Posterior cingulate gyrus (tissue), 11 donors: ENCODE data around the gene DEAF1.
A peak's percentile ranks its signal among the peaks of the same experiment; 100 is the strongest.

Experiments
- DNase-seq, 10 donors: peaks; one replicate each; pipeline versions ENCODE4 v3.0.0 to v3.0.0-alpha.2; 2020 to 2021; ENCODE audit warnings: mixed read lengths in 3 of 10
- intact Hi-C: fragments of 100-400 bp; cut with DNase I; formaldehyde crosslinking; loops from one replicate; pipeline ENCODE4 v1.15.1; 2023

Gene DEAF1

DNA sequence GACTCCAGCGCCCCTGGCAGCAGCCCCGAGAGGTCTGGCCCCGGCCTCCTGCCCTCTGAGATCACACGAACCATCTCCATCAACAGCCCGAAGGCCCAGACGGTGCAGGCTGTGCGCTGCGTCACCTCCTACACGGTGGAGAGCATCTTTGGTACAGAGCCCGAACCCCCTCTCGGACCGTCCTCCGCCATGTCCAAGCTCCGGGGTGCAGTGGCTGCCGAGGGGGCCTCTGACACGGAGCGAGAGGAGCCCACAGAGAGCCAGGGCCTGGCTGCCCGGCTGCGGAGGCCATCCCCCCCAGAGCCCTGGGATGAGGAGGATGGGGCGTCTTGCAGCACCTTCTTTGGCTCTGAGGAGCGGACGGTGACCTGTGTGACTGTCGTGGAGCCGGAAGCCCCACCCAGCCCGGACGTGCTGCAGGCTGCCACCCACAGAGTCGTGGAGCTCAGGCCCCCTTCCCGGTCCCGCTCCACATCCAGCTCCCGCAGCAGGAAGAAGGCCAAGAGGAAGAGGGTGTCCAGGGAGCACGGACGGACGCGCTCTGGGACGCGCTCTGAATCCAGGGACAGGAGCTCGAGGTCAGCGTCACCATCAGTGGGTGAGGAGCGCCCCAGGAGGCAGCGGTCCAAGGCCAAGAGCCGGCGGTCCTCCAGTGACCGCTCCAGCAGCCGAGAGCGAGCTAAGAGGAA, 86.9 kb downstream of the DEAF1 start:
- no peak for DNase-seq
- intact Hi-C loops = no loop called here

DNA sequence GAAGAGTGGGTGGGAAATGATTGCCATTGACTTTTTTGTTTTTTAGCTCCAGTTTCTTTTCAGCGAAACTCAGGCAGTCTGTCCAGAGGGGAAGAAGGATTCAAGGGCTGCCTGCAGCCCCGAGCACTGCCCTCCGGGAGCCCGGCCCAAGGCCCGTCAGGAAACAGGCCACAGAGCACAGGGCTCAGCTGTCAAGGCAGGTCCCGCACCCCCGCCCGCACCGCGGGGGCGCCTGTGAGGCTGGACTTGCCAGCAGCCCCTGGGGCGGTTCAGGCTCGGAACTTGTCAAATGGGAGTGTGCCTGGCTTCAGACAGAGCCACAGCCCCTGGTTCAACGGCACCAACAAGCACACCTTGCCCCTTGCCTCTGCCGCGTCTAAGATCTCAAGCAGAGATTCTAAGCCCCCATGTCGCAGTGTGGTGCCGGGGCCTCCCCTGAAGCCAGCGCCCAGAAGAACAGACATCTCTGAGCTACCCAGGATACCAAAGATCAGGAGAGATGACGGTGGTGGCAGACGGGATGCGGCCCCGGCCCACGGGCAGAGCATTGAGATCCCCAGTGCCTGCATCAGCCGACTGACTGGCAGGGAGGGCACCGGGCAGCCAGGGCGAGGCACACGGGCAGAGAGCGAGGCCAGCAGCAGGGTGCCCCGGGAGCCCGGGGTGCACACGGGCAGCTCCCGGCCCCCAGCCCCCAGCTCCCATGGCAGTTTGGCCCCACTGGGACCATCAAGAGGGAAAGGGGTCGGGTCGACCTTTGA, 87.8 kb downstream of the DEAF1 start:
- no peak for DNase-seq
- intact Hi-C loops = no loop called here

DNA sequence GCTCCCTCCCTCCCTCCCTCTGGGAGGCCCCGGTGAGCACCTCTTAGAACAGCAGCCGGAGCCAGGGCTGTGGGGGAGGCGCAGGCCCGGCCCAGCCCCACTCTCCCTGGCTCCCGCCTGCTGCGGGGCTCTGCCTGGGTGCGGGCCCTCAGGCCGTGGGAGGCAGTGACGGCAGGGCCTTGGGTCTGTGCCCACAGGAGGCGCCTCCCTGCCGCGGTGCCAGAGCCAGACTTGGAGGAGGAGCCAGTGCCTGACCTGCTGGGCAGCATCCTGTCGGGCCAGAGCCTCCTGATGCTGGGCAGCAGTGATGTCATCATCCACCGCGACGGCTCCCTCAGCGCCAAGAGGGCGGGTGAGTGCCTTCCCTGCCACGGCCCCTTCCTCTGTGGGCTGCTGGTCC, 88.8 kb downstream of the DEAF1 start:
- peak in 9 of 10 donors; percentile 18 to 92 (median 45) for DNase-seq
- intact Hi-C loops = no loop called here

DNA sequence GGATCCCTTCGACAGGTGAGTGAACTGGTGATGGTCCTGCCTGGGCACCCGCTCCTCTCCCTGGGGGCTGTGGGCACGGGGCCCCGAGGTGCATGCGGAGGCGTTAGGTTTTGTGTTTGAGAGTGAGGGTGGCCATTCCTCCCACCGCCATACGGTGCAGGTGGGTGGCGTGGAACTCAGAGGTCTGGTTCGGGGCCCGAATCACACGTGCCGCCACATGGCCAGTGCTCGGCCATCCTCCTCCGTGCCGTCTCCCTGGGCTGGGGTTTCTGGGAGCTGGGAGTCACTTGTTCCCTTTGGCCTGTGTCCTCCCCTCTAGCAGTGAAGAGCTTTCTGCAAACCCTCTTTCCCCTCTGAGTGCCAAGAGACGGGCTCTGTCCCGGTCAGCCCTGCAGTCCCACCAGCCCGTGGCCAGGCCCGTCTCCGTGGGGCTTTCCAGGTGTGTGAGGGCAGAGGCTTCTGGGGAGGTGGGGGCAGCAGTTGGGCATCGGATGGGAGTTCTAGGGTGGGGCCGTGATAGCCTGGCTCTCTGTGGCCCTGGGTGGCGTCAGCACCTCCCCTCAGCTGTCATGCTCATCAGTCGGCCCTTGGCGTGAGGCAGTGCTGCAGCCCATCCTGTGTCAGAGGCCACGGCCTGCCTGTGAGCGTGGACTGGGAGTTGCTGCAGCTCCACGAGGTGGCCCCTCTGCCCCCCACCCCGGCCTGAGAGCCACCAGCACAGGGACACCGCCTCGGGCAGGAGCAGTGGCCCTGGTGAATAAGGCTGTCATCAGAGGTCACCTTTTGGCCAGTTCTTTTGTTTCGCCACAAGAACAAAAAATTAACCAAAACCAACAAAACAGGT, 89.5 kb downstream of the DEAF1 start:
- DNase-seq = no peak
- intact Hi-C loops = no loop called here

DNA sequence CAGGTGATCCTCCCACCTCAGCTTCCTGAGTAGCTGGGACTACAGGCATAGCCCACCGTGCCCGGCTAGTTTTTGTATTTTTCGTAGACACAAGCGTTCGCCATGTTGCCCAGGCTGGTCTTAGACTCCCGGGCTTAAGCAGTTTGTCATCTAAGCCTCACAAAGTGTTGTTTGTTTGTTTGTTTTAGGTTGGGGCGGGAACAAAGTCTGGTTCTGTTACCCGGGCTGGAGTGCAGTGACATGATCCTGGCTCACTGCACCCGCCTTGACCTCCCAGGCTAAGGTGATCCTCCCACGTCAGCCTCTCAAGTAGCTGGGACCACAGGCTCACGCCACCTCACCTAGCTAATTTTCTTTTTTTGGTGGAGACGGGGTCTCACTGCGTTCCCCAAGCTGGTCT, 91.9 kb downstream of the DEAF1 start:
- intact Hi-C loops = no loop called here
- DNase-seq = no peak

DNA sequence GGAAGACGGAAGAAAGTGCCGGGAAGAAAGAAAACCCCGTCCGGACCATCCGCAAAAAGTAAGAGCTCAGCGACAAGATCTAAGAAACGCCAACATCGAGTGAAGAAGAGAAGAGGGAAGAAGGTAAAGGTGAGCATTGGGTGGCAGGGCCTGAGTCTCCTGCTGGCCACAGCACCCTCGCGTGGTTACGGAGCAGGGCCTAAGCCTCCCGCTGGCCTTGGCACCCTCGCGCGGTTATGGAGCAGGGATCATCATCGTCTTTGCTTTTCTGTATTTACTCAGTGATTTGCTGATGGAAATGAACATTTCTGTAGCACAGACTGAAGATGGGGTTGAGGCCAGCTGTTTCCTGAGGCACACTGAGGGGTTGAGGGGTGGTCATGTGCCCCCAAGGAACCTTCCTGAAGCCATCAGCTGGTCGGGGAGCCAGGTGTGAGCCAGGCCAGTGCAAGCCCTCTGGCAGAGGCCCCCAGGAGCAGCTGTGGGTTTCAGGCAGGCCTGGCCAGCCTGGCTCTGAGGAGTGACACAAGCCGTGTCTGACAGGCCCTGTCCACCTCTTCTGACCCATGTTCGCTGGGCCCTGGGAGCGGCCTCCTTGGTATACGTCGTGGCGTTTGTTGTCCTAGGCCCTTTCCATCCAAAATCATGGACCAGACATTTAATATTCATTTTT, 93.3 kb downstream of the DEAF1 start:
- DNase-seq = no peak
- intact Hi-C loops = no loop called here

DNA sequence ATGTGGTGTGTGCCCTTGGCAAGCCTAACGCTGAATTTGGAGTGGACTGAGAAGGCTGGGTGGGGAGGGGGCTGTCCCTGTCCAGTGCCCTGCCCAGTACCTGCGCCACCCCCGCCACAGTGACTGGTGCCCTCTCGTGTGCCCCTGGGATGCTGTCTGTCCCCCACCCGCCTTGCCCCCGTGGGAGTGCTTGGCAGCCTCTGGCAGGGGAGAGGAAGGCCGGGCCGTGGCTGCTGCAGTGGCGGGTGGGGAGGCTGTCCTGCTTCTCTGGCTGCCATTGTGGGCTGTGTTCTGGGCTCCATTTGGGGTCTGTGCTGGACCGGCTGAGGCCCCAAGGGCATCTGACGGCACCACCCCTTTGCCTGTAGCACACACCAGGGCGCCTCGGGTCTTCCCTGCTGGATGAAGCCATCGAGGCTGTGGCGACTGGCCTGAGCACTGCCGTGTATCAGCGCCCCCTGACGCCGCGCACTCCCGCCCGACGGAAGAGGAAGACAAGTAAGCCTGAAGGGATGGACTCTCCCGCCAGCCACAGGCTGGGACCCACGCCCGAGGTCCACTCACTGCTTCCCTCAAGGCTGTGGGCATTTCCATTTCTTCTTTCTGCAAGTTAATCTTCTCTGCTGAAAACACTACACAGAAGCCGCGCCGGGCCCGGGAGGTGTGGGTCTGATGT, 96.9 kb downstream of the DEAF1 start:
- no peak for DNase-seq
- intact Hi-C loops = no loop called here

DNA sequence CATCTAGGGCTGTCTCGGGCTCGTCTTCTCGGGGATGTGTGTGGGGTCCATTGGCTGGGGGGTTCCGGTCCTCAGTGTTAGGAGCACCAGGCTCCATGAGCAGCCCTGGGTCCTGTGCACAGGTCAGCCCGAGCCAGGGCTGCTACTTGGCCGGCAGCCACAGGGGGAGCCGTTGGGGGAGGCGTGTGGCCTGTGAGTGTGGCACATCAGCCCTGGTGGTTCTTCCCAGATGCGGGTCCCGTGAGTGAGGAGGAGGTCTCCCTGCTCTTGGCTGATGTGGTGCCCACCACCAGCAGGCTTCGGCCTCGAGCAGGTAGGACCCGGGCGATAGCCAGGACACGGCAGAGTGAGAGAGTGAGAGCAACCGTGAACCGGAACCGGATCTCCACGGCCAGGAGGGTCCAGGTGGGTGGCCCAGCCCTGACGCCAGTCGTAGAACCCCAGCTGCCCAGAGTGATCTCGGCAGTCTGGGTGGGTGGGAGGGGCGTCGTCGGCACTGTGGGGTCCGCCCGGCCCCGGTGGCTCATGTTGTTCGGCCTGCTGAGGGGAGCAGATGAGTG, 97.8 kb downstream of the DEAF1 start:
- DNase-seq = no peak
- intact Hi-C loops = no loop called here

DNA sequence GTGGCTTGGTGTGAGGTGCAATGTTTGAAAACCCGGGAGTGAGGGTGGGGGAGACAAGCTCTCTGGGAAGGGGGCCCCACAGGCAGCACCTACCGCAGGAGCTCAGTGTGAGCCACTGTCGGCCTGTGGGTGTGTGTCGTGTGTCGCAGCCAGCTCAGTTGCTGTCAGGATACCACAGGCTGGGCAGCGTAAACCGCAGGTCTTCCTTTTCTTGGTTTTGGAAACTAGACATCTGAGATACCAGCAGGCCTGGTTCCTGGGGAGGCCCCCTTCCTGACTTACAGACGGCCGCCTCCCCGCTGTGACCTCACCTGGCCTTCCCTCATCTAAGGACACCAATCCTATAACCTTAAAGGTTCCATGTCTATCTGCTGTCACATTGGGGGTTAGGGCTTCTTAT, 98.6 kb downstream of the DEAF1 start:
- intact Hi-C loops = no loop called here
- DNase-seq = no peak

DNA sequence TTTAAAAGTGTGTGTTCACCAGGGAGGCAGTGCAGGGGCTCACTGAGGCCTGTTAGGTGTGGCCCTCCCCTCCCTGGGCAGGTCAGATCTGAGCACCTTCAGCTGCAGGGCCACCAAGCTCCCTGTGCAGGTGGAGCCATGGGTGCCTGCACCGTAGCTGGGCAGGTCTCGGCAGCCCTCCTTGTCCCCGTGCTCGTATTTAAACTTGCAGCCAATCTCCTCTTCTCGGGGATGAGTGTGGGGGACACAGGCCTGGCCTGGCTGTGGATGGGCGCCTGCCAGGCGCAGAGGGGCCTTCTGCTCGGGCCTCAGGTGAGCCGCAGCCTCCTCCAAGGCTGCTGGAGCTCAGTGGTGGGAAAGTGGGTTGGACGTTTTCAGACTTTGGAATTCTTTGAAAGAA, 99.6 kb downstream of the DEAF1 start:
- DNase-seq = no peak
- intact Hi-C loops = no loop called here
